WTC11 (cell line): ENCODE data around the gene FOXE1. TPM values are rescaled to one million over a fixed set of nuclear protein-coding genes. Genes with fewer than 3 reads are reported as not detected.

Experiments
- ATAC-seq: fragments of 200-7000 bp; cut with Tn5 transposase; 2 replicates; pipeline ENCODE4 v1.10.0; 2021; ENCODE audit warnings: mild to moderate bottlenecking, moderate library complexity
- CTCF ChIA-PET: fragments of 300-600 bp; sonication (Branson Sonifier 250); formaldehyde crosslinking; loops from one replicate; lab custom pipeline; 2021; ENCODE audit warnings: antibody characterized with exemption; lab: Charles Lee
- POLR2A ChIA-PET: fragments of 350-600 bp; sonication (Branson Sonifier 250); formaldehyde crosslinking; loops from one replicate; lab custom pipeline; 2021; ENCODE audit warnings: antibody characterized with exemption; lab: Charles Lee
- DNase-seq: peaks from one replicate; pipeline ENCODE4 v3.0.0; 2021; ENCODE audit warnings: low spot score
- H3K27ac Mint-ChIP-seq: 2 replicates; pipeline ENCODE4 v1.8.0; 2021; ENCODE audit warnings: mixed read lengths
- H3K27me3 Mint-ChIP-seq: 2 replicates; pipeline ENCODE4 v1.8.0; 2021; ENCODE audit warnings: low read depth, mild to moderate bottlenecking, moderate library complexity, mixed read lengths
- H3K36me3 Mint-ChIP-seq: 2 replicates; pipeline ENCODE4 v1.8.0; 2021; ENCODE audit warnings: mixed read lengths
- H3K4me1 Mint-ChIP-seq: 2 replicates; pipeline ENCODE4 v1.8.0; 2022; ENCODE audit warnings: mixed read lengths
- H3K4me3 Mint-ChIP-seq: 2 replicates; pipeline ENCODE4 v1.8.0; 2021; ENCODE audit warnings: mild to moderate bottlenecking, moderate library complexity, mixed read lengths
- H3K9me3 Mint-ChIP-seq: 2 replicates; pipeline ENCODE4 v1.8.0; 2021; ENCODE audit warnings: mixed read lengths
- CREB1 ChIP-seq: sonication (generic); formaldehyde crosslinking; IDR thresholded peaks from 2 replicates; pipeline ENCODE4 v1.8.0; 2023; ENCODE audit warnings: mild to moderate bottlenecking, missing genetic modification reagents
- FOXJ3 ChIP-seq: sonication (generic); formaldehyde crosslinking; IDR thresholded peaks from 2 replicates; pipeline ENCODE4 v1.9.0; 2021; ENCODE audit warnings: missing genetic modification reagents, mild to moderate bottlenecking, borderline replicate concordance
- GABPB1 ChIP-seq: sonication (generic); formaldehyde crosslinking; IDR thresholded peaks from 2 replicates; pipeline ENCODE4 v1.8.1; 2023; ENCODE audit warnings: mild to moderate bottlenecking, missing genetic modification reagents
- SMAD3 ChIP-seq: sonication (generic); formaldehyde crosslinking; IDR thresholded peaks from 2 replicates; pipeline ENCODE4 v1.8.0; 2022; ENCODE audit warnings: missing genetic modification reagents, mild to moderate bottlenecking, borderline replicate concordance
- SMAD4 ChIP-seq: sonication (generic); formaldehyde crosslinking; IDR thresholded peaks from 2 replicates; pipeline ENCODE4 v1.8.0; 2022; ENCODE audit warnings: mild to moderate bottlenecking, missing genetic modification reagents
- ZNF121 ChIP-seq: sonication (generic); formaldehyde crosslinking; IDR thresholded peaks from 2 replicates; pipeline ENCODE4 v1.8.0; 2023; ENCODE audit warnings: missing genetic modification reagents
- ZNF219 ChIP-seq: sonication (generic); formaldehyde crosslinking; IDR thresholded peaks from 2 replicates; pipeline ENCODE4 v1.8.0; 2023; ENCODE audit warnings: missing genetic modification reagents, mild to moderate bottlenecking, borderline replicate concordance
- ZNF317 ChIP-seq: sonication (generic); formaldehyde crosslinking; IDR thresholded peaks from 2 replicates; pipeline ENCODE4 v1.8.1; 2023; ENCODE audit warnings: low read depth, mild to moderate bottlenecking, moderate library complexity, missing genetic modification reagents, borderline replicate concordance
- total RNA-seq: library from RNA; stranded (reverse); gene quantifications from 3 replicates; pipeline ENCODE4 v1.2.3, GENCODE V29; 2021
- TF ChIP-seq, protein P1 (sequence below): sonication (generic); formaldehyde crosslinking; IDR thresholded peaks from 2 replicates; pipeline ENCODE4 v1.8.1; 2023; ENCODE audit warnings: mild to moderate bottlenecking, missing genetic modification reagents
- TF ChIP-seq, protein P2 (sequence below): sonication (generic); formaldehyde crosslinking; IDR thresholded peaks from 2 replicates; pipeline ENCODE4 v1.8.0; 2022; ENCODE audit warnings: missing genetic modification reagents
- TF ChIP-seq, protein P3 (sequence below): sonication (generic); formaldehyde crosslinking; IDR thresholded peaks from 2 replicates; pipeline ENCODE4 v1.8.1; 2022; ENCODE audit warnings: low read depth, missing genetic modification reagents, borderline replicate concordance
- TF ChIP-seq, protein P4 (sequence below): fragments of 250-450 bp; sonication (Bioruptor Pico); IDR thresholded peaks from 2 replicates; pipeline ENCODE4 v2.1.2; 2022; ENCODE audit warnings: mild to moderate bottlenecking, moderate library complexity
- TF ChIP-seq, protein P5 (sequence below): sonication (generic); formaldehyde crosslinking; IDR thresholded peaks from 2 replicates; pipeline ENCODE4 v1.8.1; 2023; ENCODE audit warnings: mild to moderate bottlenecking, moderate library complexity, missing genetic modification reagents
- TF ChIP-seq, protein P6 (sequence below): sonication (generic); formaldehyde crosslinking; IDR thresholded peaks from 2 replicates; pipeline ENCODE4 v1.8.1; 2023; ENCODE audit warnings: mild to moderate bottlenecking, missing genetic modification reagents, moderate library complexity
- TF ChIP-seq, protein P7 (sequence below): fragments of 200-600 bp; IDR thresholded peaks from 2 replicates; pipeline ENCODE4 v1.8.0; 2022; ENCODE audit warnings: antibody characterized with exemption

Gene FOXE1
- total RNA-seq, 1 experiment from 2014 or later, result 0.09 TPM

DNA sequence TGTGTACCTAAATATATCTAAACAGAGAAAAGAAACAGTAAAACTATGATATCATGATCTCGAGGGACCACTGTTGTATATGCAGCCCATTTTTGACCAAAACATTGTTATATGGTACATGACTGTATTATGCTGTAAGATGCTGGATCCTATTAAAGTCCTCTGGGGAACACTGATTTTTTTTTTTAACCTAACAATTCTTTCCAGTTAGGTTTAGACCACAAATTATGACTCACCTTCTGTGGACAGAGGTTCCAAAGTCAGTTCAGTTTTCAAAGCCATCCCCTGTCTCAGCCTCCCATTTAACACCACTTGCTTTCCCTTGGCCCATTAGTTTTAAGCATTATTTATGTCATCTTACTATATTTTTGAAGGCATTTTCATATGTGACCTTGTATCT, 42.2 kb downstream of the FOXE1 start:
- Mint-ChIP-seq H3K36me3 (no peaks in the 10 kb centered on the region), H3K27me3 (peaks cover 32% of the 10 kb centered on the region), H3K4me3 (no peak overlapping the region)

DNA sequence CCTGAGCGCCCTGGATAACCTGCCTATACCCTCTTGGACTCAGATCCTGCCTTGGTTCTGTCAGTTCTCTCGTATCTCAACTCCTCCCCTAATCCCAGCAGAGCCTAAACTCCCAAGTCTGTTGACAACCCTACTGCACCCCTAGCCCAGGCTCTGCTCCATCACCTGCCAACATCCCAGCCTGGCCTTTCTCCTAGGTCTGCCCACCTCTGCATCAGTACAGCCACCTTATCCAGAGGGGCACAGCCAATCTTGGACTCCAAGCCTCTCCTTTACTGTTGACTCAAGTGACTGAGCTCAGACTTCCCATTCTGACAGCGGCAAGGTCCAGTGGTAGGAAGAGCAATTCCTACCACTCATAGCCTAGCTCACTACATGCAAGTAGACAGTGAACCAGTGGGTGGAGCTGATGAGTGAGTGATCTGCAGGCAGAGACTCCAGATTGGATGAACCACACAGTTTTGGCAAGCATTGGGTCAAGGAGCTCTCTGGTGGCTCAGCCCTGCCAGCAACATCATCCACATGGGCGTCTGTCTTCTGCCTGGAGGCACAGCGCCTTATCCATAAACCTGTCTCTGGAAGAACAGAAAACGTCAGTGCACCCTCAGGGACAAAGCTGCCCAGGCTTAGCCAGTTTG, 42.8 kb downstream of the FOXE1 start:
- ChIA-PET CTCF (interaction anchor here (0.6 to 1.5 kb wide), 30 partner anchors 10 to 267 kb away, joined by 3 to 12 read pairs (median 4); partner anchors contain the start of genes TRMO, TSTD2 and XPA), POLR2A (interaction anchor here (0.6 to 0.8 kb wide), 2 partner anchors 87 to 445 kb away, joined by 3 read pairs; partner anchors contain the start of gene ANP32B)
- Mint-ChIP-seq H3K27me3 (peaks cover 32% of the 10 kb centered on the region), H3K4me3 (no peak overlapping the region), H3K36me3 (no peaks in the 10 kb centered on the region), H3K9me3 (no peaks in the 10 kb centered on the region), H3K4me1 (peaks cover 2% of the 10 kb centered on the region; the same call in 1 of the 2 replicates), H3K27ac (no peak overlapping the region)
- ATAC-seq (peak; percentile 100), DNase-seq (peak; percentile 64)
- TF ChIP-seq, protein P1, sequence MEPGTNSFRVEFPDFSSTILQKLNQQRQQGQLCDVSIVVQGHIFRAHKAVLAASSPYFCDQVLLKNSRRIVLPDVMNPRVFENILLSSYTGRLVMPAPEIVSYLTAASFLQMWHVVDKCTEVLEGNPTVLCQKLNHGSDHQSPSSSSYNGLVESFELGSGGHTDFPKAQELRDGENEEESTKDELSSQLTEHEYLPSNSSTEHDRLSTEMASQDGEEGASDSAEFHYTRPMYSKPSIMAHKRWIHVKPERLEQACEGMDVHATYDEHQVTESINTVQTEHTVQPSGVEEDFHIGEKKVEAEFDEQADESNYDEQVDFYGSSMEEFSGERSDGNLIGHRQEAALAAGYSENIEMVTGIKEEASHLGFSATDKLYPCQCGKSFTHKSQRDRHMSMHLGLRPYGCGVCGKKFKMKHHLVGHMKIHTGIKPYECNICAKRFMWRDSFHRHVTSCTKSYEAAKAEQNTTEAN (CRISPR knock-in tag), result no peak
- TF ChIP-seq SMAD3 (CRISPR knock-in tag), result no peak
- no peak for TF ChIP-seq SMAD4 (CRISPR knock-in tag)
- TF ChIP-seq, protein P2, sequence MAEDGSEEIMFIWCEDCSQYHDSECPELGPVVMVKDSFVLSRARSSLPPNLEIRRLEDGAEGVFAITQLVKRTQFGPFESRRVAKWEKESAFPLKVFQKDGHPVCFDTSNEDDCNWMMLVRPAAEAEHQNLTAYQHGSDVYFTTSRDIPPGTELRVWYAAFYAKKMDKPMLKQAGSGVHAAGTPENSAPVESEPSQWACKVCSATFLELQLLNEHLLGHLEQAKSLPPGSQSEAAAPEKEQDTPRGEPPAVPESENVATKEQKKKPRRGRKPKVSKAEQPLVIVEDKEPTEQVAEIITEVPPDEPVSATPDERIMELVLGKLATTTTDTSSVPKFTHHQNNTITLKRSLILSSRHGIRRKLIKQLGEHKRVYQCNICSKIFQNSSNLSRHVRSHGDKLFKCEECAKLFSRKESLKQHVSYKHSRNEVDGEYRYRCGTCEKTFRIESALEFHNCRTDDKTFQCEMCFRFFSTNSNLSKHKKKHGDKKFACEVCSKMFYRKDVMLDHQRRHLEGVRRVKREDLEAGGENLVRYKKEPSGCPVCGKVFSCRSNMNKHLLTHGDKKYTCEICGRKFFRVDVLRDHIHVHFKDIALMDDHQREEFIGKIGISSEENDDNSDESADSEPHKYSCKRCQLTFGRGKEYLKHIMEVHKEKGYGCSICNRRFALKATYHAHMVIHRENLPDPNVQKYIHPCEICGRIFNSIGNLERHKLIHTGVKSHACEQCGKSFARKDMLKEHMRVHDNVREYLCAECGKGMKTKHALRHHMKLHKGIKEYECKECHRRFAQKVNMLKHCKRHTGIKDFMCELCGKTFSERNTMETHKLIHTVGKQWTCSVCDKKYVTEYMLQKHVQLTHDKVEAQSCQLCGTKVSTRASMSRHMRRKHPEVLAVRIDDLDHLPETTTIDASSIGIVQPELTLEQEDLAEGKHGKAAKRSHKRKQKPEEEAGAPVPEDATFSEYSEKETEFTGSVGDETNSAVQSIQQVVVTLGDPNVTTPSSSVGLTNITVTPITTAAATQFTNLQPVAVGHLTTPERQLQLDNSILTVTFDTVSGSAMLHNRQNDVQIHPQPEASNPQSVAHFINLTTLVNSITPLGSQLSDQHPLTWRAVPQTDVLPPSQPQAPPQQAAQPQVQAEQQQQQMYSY (CRISPR knock-in tag), result no peak
- no peak for TF ChIP-seq GABPB1 (CRISPR knock-in tag)
- TF ChIP-seq, protein P3, sequence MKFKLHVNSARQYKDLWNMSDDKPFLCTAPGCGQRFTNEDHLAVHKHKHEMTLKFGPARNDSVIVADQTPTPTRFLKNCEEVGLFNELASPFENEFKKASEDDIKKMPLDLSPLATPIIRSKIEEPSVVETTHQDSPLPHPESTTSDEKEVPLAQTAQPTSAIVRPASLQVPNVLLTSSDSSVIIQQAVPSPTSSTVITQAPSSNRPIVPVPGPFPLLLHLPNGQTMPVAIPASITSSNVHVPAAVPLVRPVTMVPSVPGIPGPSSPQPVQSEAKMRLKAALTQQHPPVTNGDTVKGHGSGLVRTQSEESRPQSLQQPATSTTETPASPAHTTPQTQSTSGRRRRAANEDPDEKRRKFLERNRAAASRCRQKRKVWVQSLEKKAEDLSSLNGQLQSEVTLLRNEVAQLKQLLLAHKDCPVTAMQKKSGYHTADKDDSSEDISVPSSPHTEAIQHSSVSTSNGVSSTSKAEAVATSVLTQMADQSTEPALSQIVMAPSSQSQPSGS (CRISPR knock-in tag), result no peak
- TF ChIP-seq ZNF121 (CRISPR knock-in tag), result no peak
- TF ChIP-seq, protein P4, sequence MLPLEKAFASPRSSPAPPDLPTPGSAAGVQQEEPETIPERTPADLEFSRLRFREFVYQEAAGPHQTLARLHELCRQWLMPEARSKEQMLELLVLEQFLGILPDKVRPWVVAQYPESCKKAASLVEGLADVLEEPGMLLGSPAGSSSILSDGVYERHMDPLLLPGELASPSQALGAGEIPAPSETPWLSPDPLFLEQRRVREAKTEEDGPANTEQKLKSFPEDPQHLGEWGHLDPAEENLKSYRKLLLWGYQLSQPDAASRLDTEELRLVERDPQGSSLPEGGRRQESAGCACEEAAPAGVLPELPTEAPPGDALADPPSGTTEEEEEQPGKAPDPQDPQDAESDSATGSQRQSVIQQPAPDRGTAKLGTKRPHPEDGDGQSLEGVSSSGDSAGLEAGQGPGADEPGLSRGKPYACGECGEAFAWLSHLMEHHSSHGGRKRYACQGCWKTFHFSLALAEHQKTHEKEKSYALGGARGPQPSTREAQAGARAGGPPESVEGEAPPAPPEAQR (CRISPR knock-in tag), result no peak
- no peak for TF ChIP-seq FOXJ3 (CRISPR knock-in tag)

More for the DNA sequence above, 42.2 kb downstream of the FOXE1 start:
- no peaks in the 10 kb centered on the region for H3K9me3 Mint-ChIP-seq
- no peak for ATAC-seq
- no peak overlapping the region for H3K27ac Mint-ChIP-seq
- TF ChIP-seq, protein P5, sequence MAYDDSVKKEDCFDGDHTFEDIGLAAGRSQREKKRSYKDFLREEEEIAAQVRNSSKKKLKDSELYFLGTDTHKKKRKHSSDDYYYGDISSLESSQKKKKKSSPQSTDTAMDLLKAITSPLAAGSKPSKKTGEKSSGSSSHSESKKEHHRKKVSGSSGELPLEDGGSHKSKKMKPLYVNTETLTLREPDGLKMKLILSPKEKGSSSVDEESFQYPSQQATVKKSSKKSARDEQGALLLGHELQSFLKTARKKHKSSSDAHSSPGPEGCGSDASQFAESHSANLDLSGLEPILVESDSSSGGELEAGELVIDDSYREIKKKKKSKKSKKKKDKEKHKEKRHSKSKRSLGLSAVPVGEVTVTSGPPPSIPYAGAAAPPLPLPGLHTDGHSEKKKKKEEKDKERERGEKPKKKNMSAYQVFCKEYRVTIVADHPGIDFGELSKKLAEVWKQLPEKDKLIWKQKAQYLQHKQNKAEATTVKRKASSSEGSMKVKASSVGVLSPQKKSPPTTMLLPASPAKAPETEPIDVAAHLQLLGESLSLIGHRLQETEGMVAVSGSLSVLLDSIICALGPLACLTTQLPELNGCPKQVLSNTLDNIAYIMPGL, result no peak
- TF ChIP-seq ZNF317 (no peak), ZNF219 (CRISPR knock-in tag) (no peak), CREB1 (CRISPR knock-in tag) (no peak)
- TF ChIP-seq, protein P6, sequence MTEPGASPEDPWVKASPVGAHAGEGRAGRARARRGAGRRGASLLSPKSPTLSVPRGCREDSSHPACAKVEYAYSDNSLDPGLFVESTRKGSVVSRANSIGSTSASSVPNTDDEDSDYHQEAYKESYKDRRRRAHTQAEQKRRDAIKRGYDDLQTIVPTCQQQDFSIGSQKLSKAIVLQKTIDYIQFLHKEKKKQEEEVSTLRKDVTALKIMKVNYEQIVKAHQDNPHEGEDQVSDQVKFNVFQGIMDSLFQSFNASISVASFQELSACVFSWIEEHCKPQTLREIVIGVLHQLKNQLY (CRISPR knock-in tag), result no peak
- TF ChIP-seq, protein P7, sequence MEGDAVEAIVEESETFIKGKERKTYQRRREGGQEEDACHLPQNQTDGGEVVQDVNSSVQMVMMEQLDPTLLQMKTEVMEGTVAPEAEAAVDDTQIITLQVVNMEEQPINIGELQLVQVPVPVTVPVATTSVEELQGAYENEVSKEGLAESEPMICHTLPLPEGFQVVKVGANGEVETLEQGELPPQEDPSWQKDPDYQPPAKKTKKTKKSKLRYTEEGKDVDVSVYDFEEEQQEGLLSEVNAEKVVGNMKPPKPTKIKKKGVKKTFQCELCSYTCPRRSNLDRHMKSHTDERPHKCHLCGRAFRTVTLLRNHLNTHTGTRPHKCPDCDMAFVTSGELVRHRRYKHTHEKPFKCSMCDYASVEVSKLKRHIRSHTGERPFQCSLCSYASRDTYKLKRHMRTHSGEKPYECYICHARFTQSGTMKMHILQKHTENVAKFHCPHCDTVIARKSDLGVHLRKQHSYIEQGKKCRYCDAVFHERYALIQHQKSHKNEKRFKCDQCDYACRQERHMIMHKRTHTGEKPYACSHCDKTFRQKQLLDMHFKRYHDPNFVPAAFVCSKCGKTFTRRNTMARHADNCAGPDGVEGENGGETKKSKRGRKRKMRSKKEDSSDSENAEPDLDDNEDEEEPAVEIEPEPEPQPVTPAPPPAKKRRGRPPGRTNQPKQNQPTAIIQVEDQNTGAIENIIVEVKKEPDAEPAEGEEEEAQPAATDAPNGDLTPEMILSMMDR, result no peak
- ChIA-PET CTCF (interaction anchor here (0.6 to 1.5 kb wide), 23 partner anchors 10 to 267 kb away, joined by 3 to 12 read pairs (median 4); partner anchors contain the start of genes TRMO, TSTD2 and XPA), POLR2A (interaction anchor here (0.8 kb wide), 1 partner anchor 88 kb away, joined by 3 read pairs; the partner anchor contains the start of gene ANP32B)
- H3K4me1 Mint-ChIP-seq, result peaks cover 3% of the 10 kb centered on the region; the same call in 1 of the 2 replicates
- no peak for DNase-seq
